GM13977 (cell line): ENCODE results near the gene SLC9A9.

ENCODE experiments used
- DNase-seq: peaks from one replicate; pipeline ENCODE4 v3.0.0; 2012; ENCODE audit warnings: low spot score
- in situ Hi-C: fragments of 300-500 bp; cut with MboI; formaldehyde crosslinking; loops from one replicate; pipeline ENCODE4 v1.12.0; 2022; ENCODE audit warnings: low sequenced_read_pairs, low pct_unique_long_range_greater_than_20kb, mixed read lengths, inconsistent platforms; ENCODE audit not compliant: unreplicated experiment
- TF ChIP-seq, protein P1 (sequence below): IDR thresholded peaks from 2 replicates; pipeline ENCODE4 v1.5.1; 2012; ENCODE audit warnings: mild to moderate bottlenecking, control low read depth; ENCODE audit not compliant: insufficient read depth; ENCODE audit errors: extremely low read depth, missing control alignments

SLC9A9 gene

DNA sequence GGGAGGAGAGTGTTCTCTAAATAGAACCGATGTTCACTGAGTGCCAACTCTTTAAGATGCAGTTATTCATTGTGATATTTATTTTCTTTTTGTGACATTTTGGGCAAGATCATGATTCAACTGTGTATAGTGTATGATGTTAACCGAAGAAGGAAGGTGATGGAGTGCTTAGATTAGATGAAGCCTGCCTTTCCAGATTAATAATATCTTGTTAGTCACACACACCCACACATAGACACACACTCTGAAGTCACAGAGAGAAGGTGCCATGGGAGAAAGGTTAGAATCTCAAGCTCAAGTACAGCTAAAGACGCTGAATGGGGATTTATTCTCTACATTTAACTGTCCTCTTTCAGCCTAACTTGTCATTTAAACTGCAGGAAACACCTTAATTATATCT, 77.0 kb downstream of the SLC9A9 start:
- TF ChIP-seq, protein P1, sequence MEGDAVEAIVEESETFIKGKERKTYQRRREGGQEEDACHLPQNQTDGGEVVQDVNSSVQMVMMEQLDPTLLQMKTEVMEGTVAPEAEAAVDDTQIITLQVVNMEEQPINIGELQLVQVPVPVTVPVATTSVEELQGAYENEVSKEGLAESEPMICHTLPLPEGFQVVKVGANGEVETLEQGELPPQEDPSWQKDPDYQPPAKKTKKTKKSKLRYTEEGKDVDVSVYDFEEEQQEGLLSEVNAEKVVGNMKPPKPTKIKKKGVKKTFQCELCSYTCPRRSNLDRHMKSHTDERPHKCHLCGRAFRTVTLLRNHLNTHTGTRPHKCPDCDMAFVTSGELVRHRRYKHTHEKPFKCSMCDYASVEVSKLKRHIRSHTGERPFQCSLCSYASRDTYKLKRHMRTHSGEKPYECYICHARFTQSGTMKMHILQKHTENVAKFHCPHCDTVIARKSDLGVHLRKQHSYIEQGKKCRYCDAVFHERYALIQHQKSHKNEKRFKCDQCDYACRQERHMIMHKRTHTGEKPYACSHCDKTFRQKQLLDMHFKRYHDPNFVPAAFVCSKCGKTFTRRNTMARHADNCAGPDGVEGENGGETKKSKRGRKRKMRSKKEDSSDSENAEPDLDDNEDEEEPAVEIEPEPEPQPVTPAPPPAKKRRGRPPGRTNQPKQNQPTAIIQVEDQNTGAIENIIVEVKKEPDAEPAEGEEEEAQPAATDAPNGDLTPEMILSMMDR, result no peak
- in situ Hi-C loops, result no loop called here

DNA sequence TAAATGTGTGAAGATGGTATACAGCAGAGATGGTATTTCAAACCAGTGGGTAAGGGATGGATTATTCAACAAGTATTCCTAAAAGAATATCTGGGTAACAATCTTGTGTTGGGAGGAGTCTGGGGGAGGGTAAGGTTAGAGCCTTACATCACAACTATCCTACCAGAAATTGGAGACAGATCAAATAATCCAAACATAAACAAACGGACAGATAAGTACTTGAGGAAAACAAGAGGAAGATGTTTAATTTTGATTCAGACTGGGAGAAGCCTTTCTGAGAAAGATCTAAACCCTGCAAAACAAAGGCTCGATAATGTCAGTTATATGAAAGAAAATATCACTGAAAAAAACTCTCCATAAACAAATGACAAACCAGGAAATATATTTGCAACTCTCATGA, 77.9 kb downstream of the SLC9A9 start:
- in situ Hi-C loops, result no loop called here
- DNase-seq, result no peak
- TF ChIP-seq, protein P1, result no peak

More for the DNA sequence above, 77.0 kb downstream of the SLC9A9 start:
- no peak for DNase-seq

DNA sequence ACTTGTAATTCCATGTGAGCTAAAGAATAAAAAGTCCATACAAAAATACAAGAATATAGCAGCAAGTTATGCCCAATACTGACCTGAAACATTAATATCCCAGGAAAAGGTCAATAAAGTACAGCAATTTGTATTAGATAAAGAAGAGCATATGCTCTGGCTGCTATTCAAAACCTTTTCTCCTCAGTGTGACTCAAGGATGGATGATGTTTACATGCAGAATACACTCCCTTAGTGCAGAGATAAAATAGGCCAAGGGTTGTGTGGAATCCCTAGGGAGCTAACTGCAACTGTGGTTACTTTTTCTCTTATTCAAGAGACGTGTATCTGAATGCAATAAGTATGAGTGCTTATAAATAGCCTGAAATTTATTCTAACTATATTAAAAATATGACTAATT, 78.7 kb downstream of the SLC9A9 start:
- TF ChIP-seq, protein P1, result no peak
- in situ Hi-C loops, result no loop called here
- DNase-seq, result no peak

DNA sequence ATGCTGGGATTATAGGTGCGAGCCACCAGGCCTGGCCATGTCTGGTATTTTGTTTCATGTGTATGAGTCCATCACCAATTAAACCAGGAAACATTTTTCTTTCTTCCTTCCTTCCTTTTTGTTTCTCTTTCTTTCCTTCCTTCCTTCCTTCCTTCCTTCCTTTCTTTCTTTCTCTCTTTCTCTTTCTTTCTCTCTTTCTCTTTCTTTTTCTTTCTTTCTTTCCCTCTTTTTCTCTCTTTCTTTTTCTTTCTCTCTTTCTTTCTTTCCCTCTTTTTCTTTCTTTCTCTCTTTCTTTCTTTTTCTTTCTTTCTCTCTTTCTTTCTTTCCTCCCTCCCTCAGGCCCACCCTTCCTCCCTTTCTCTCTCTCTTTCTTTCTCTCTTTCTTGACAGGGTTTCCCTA, 83.4 kb downstream of the SLC9A9 start:
- DNase-seq, result no peak
- in situ Hi-C loops, result no loop called here
- TF ChIP-seq, protein P1, result no peak

DNA sequence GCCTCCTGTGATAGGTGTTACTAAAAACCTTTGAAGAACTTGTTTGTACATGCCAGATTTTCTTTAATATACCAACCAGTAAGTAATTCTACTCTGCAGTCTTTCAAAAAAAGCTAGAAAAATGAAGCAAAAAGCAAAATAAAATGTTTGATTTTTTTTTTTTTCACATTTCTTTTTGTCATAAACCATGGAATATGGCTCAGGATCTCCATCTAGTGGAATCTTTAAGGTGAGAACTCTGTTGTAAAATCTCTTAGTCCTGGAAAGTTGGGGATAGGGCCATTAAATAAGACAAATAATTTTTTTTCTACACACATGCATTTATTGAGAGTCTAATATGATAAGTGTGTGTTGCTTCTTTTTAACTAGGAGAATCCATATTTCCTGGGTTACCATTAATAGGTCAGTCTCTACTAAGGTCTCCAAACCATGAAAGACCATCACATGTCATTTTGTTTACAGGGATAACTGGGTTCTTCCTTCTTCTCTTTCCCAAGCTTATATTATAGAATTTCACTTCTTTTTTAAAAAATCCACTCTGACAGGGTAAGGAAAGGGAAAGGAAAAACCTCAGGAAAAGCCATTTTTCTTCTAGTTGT, 84.6 kb downstream of the SLC9A9 start:
- TF ChIP-seq, protein P1, result peak; percentile 40
- DNase-seq, result no peak
- in situ Hi-C loops, result no loop called here

DNA sequence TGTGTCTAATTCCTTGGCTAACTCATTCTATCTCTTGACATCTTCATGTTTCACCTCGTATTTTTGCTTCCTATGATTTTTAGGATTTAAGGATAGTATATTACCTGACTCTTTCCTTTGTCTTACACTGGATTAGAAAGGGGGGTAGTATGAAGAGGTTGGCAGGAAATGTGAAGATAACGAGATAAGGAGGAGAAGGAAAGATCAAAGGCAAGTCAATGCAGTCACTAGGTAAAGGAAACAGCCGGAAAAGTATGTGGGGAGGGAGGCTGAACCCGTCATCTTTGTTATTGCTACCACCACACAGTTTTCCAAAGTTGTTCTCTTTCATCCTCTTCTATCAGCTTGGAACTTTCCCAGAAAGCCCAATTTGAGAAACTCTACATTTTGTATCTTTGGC, 90.6 kb downstream of the SLC9A9 start:
- DNase-seq, result no peak
- TF ChIP-seq, protein P1, result no peak
- in situ Hi-C loops, result no loop called here
